HepG2 (cell line): ENCODE measurements around the gene EEF1E1. TPM values are rescaled to one million over a fixed set of nuclear protein-coding genes. Genes with fewer than 3 reads are reported as not detected.

Experiments used
- AKAP8 ChIP-seq: sonication (generic); formaldehyde crosslinking; IDR thresholded peaks from 2 replicates; pipeline ENCODE4 v1.5.1; 2020; ENCODE audit warnings: mild to moderate bottlenecking, missing genetic modification reagents
- DPF2 ChIP-seq: sonication (generic); formaldehyde crosslinking; IDR thresholded peaks from 2 replicates; pipeline ENCODE4 v1.4.0; 2020; ENCODE audit warnings: mild to moderate bottlenecking, low read depth, missing genetic modification reagents, borderline replicate concordance
- KDM6A ChIP-seq: IDR thresholded peaks from 2 replicates; pipeline ENCODE4 v1.6.1; 2016; ENCODE audit warnings: low read depth
- MED8 ChIP-seq: sonication (generic); formaldehyde crosslinking; IDR thresholded peaks from 2 replicates; pipeline ENCODE4 v1.8.1; 2023; ENCODE audit warnings: mild to moderate bottlenecking, missing genetic modification reagents; ENCODE audit not compliant: insufficient replicate concordance
- NCOR1 ChIP-seq: fragments of 200-600 bp; sonication (generic); IDR thresholded peaks from 2 replicates; pipeline ENCODE4 v1.7.0; 2017; ENCODE audit warnings: antibody characterized with exemption, low read length, borderline replicate concordance
- NFE2L2 ChIP-seq: fragments of 150-350 bp; IDR thresholded peaks from 2 replicates; pipeline ENCODE4 v1.6.1; 2014; ENCODE audit warnings: low read length
- NKX3-1 ChIP-seq: sonication (generic); formaldehyde crosslinking; IDR thresholded peaks from 2 replicates; pipeline ENCODE4 v1.5.0; 2020; ENCODE audit warnings: missing genetic modification reagents
- REXO4 ChIP-seq: sonication (generic); formaldehyde crosslinking; IDR thresholded peaks from 2 replicates; pipeline ENCODE4 v1.8.0; 2022; ENCODE audit warnings: missing genetic modification reagents, mild to moderate bottlenecking, borderline replicate concordance
- SAFB2 ChIP-seq: sonication (generic); formaldehyde crosslinking; IDR thresholded peaks from 2 replicates; pipeline ENCODE4 v1.5.1; 2020; ENCODE audit warnings: missing genetic modification reagents, low read depth, mild to moderate bottlenecking, borderline replicate concordance
- THAP7 ChIP-seq: sonication (generic); formaldehyde crosslinking; IDR thresholded peaks from 2 replicates; pipeline ENCODE4 v1.8.1; 2023; ENCODE audit warnings: mild to moderate bottlenecking, missing genetic modification reagents
- TRIM24 ChIP-seq: sonication (generic); formaldehyde crosslinking; IDR thresholded peaks from 2 replicates; pipeline ENCODE4 v1.8.0; 2022; ENCODE audit warnings: mild to moderate bottlenecking, missing genetic modification reagents
- YEATS4 ChIP-seq: sonication (generic); formaldehyde crosslinking; IDR thresholded peaks from 2 replicates; pipeline ENCODE4 v1.4.0; 2020; ENCODE audit warnings: missing genetic modification reagents, borderline replicate concordance
- ZBTB46 ChIP-seq: sonication (generic); formaldehyde crosslinking; IDR thresholded peaks from 2 replicates; pipeline ENCODE4 v1.4.0; 2020; ENCODE audit warnings: mild to moderate bottlenecking, missing genetic modification reagents, borderline replicate concordance
- ZFP36 ChIP-seq: fragments of 150-350 bp; IDR thresholded peaks from 2 replicates; pipeline ENCODE4 v1.6.1; 2018; ENCODE audit warnings: borderline replicate concordance, low read length, low read depth; ENCODE audit not compliant: partially characterized antibody
- ZMYM3 ChIP-seq: sonication (generic); formaldehyde crosslinking; IDR thresholded peaks from 2 replicates; pipeline ENCODE4 v1.5.1; 2020; ENCODE audit warnings: mild to moderate bottlenecking, missing genetic modification reagents
- ZNF205 ChIP-seq: IDR thresholded peaks from 2 replicates; pipeline ENCODE4 v1.6.1; 2018; ENCODE audit warnings: missing biosample characterization, missing genetic modification reagents
- ZNF354B ChIP-seq: sonication (generic); formaldehyde crosslinking; IDR thresholded peaks from 2 replicates; pipeline ENCODE4 v1.8.0; 2022; ENCODE audit warnings: mild to moderate bottlenecking, missing genetic modification reagents
- ZNF691 ChIP-seq: sonication (generic); formaldehyde crosslinking; IDR thresholded peaks from 2 replicates; pipeline ENCODE4 v1.4.0; 2020; ENCODE audit warnings: missing genetic modification reagents, low read depth, mild to moderate bottlenecking, borderline replicate concordance
- ZNF720 ChIP-seq: sonication (generic); formaldehyde crosslinking; IDR thresholded peaks from 2 replicates; pipeline ENCODE4 v1.4.0; 2020; ENCODE audit warnings: missing genetic modification reagents
- polyA plus RNA-seq, 8 experiments: library from polyadenylated mRNA; depleted of rRNA in 3 of 8; stranded (reverse) in 7 of 8; unstranded in 1 of 8; fragments of >200 nt; fragmentation: Illumina TruSeq in 4 of 8; extraction: Trizol in 4 of 8; gene quantifications; 2 replicates each; pipeline versions ENCODE4 v1.2.1 to v1.2.3, GENCODE V29; 2011 to 2016; ENCODE audit warnings: low read depth in 4 of 8, missing spikeins in 1 of 8, mixed read lengths in 1 of 8; ENCODE audit not compliant: insufficient read depth in 1 of 8
- total RNA-seq, 5 experiments: library from RNA; depleted of rRNA; stranded (reverse); fragments of >200 nt; fragmentation: Illumina TruSeq; extraction: Trizol; gene quantifications; 2 replicates each; pipeline ENCODE4 v1.2.3, GENCODE V29; 2016; ENCODE audit warnings: low read depth in 1 of 5
- TF ChIP-seq, protein P1 (sequence below): sonication (generic); formaldehyde crosslinking; IDR thresholded peaks from 2 replicates; pipeline ENCODE4 v1.8.1; 2023; ENCODE audit warnings: missing genetic modification reagents, inconsistent platforms, borderline replicate concordance
- TF ChIP-seq, protein P2 (sequence below): sonication (generic); formaldehyde crosslinking; IDR thresholded peaks from 2 replicates; pipeline ENCODE4 v1.4.0; 2020; ENCODE audit warnings: low read depth, missing genetic modification reagents
- TF ChIP-seq, protein P3 (sequence below): IDR thresholded peaks from 2 replicates; pipeline ENCODE4 v1.6.1; 2016; ENCODE audit warnings: low read depth, borderline replicate concordance

The EEF1E1 gene
- total and polyA plus RNA-seq, 2 of the 13 experiments (the other 11 are each of a cell fraction or from before 2014, with no cell fraction given) = 128 to 188 TPM

DNA sequence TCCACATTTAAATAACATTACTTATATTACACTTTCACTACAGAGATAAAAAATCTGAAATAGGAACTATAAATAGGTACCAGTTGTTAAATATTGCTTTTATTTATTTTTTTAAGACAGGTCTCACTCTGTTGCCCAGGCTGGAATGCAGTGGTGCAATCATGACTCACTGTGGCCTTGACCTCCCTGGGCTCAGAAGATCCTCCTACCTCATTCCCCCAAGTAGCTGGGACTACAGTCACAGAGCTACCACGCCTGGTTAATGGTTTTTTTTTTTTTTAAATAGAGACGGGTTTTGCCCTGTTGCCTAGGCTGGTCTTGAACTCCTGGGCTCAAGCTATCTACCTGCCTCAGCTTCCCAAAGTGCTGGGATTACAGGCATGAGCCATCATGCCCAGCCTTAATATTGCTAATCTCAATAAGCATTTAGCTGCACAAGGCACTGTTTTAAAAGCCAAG lies 17.3 kb downstream of the EEF1E1 start (continued):
- TF ChIP-seq ZNF691 (no peak), ZFP36 (no peak), NKX3-1 (CRISPR knock-in tag) (no peak), THAP7 (CRISPR knock-in tag) (peak; percentile 34; the same call in 1 of the 2 replicates), ZNF354B (CRISPR knock-in tag) (no peak), ZNF205 (CRISPR knock-in tag) (peak; percentile 67; the same call in 1 of the 2 replicates), NCOR1 (peak; percentile 87; the same call in 1 of the 2 replicates), ZBTB46 (no peak), TRIM24 (CRISPR knock-in tag) (no peak), NFE2L2 (no peak), YEATS4 (CRISPR knock-in tag) (peak; percentile 58; the same call in 1 of the 2 replicates), ZMYM3 (CRISPR knock-in tag) (peak; percentile 92), DPF2 (CRISPR knock-in tag) (peak; percentile 99), MED8 (no peak), SAFB2 (CRISPR knock-in tag) (no peak), AKAP8 (CRISPR knock-in tag) (no peak), ZNF720 (CRISPR knock-in tag) (no peak), KDM6A (CRISPR knock-in tag) (peak; percentile 54; the same call in 1 of the 2 replicates), REXO4 (CRISPR knock-in tag) (no peak)
- TF ChIP-seq, protein P1, sequence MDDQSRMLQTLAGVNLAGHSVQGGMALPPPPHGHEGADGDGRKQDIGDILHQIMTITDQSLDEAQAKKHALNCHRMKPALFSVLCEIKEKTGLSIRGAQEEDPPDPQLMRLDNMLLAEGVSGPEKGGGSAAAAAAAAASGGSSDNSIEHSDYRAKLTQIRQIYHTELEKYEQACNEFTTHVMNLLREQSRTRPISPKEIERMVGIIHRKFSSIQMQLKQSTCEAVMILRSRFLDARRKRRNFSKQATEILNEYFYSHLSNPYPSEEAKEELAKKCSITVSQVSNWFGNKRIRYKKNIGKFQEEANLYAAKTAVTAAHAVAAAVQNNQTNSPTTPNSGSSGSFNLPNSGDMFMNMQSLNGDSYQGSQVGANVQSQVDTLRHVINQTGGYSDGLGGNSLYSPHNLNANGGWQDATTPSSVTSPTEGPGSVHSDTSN (CRISPR knock-in tag) = no peak
- TF ChIP-seq, protein P2, sequence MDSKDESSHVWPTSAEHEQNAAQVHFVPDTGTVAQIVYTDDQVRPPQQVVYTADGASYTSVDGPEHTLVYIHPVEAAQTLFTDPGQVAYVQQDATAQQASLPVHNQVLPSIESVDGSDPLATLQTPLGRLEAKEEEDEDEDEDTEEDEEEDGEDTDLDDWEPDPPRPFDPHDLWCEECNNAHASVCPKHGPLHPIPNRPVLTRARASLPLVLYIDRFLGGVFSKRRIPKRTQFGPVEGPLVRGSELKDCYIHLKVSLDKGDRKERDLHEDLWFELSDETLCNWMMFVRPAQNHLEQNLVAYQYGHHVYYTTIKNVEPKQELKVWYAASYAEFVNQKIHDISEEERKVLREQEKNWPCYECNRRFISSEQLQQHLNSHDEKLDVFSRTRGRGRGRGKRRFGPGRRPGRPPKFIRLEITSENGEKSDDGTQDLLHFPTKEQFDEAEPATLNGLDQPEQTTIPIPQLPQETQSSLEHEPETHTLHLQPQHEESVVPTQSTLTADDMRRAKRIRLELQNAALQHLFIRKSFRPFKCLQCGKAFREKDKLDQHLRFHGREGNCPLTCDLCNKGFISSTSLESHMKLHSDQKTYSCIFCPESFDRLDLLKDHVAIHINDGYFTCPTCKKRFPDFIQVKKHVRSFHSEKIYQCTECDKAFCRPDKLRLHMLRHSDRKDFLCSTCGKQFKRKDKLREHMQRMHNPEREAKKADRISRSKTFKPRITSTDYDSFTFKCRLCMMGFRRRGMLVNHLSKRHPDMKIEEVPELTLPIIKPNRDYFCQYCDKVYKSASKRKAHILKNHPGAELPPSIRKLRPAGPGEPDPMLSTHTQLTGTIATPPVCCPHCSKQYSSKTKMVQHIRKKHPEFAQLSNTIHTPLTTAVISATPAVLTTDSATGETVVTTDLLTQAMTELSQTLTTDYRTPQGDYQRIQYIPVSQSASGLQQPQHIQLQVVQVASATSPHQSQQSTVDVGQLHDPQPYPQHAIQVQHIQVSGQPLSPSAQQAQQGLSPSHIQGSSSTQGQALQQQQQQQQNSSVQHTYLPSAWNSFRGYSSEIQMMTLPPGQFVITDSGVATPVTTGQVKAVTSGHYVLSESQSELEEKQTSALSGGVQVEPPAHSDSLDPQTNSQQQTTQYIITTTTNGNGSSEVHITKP = 0 out of 2 replicates have a peak, but pooled peaks have one; percentile 21
- TF ChIP-seq, protein P3, sequence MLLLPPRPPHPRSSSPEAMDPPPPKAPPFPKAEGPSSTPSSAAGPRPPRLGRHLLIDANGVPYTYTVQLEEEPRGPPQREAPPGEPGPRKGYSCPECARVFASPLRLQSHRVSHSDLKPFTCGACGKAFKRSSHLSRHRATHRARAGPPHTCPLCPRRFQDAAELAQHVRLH = 0 out of 2 replicates have a peak, but pooled peaks have one; percentile 62
